A549 (cell line): Measurements from ENCODE around the gene SCRN1.
A peak's percentile ranks its signal among the peaks of the same experiment; 100 is the strongest.

Experiments used
- CHD4 ChIP-seq: fragments of 200-600 bp; sonication (generic); IDR thresholded peaks from 2 replicates; pipeline ENCODE4 v1.6.1; 2016; ENCODE audit warnings: antibody characterized with exemption, mild to moderate bottlenecking, borderline replicate concordance
- EP300 ChIP-seq, 2 experiments: fragments of >200 bp; sonication (Bioruptor Twin); formaldehyde crosslinking; IDR thresholded peaks; 2 replicates in 1 of 2; 3 replicates in 1 of 2; pipeline ENCODE4 v1.6.1; 2016 to 2017
- FOSB ChIP-seq: fragments of 250-450 bp; sonication (Bioruptor Pico); IDR thresholded peaks from 2 replicates; pipeline ENCODE4 v1.5.0; 2020; ENCODE audit warnings: mild to moderate bottlenecking, moderate library complexity
- HDAC2 ChIP-seq: fragments of 200-600 bp; sonication (generic); IDR thresholded peaks from 2 replicates; pipeline ENCODE4 v1.6.1; 2016
- JUN ChIP-seq, 2 experiments: fragments of >200 bp; sonication (Bioruptor Twin); formaldehyde crosslinking; IDR thresholded peaks; 2 replicates in 1 of 2; 3 replicates in 1 of 2; pipeline ENCODE4 v1.6.1; 2016 to 2017
- MAFK ChIP-seq: fragments of 450-650 bp; IDR thresholded peaks from 2 replicates; pipeline ENCODE4 v1.6.1; 2014; ENCODE audit not compliant: partially characterized antibody
- MYC ChIP-seq: IDR thresholded peaks from 2 replicates; pipeline ENCODE4 v1.6.1; 2012; ENCODE audit warnings: mild to moderate bottlenecking, inconsistent platforms, low read length, improper control_type of control experiment, borderline replicate concordance
- NFE2L2 ChIP-seq: fragments of 150-350 bp; conservative IDR thresholded peaks from 2 replicates; pipeline ENCODE4 v1.6.1; 2014; ENCODE audit warnings: low read length
- PHF8 ChIP-seq: fragments of 200-600 bp; sonication (generic); IDR thresholded peaks from 2 replicates; pipeline ENCODE4 v1.6.1; 2016; ENCODE audit warnings: low read depth, mild to moderate bottlenecking, antibody characterized with exemption, moderate library complexity, borderline replicate concordance
- POLR2A ChIP-seq: IDR thresholded peaks from 2 replicates; pipeline ENCODE4 v1.6.1; 2012; ENCODE audit warnings: mild to moderate bottlenecking, low read length
- RAD21 ChIP-seq, 2 experiments: fragments of >200 bp in 1 of 2; sonication (Bioruptor Twin) in 1 of 2; formaldehyde crosslinking in 1 of 2; IDR thresholded peaks in 1 of 2; conservative IDR thresholded peaks in 1 of 2; 2 replicates in 1 of 2; 3 replicates in 1 of 2; pipeline ENCODE4 v1.6.1; 2012 to 2018; ENCODE audit warnings: inconsistent platforms in 1 of 2
- REST ChIP-seq: fragments of 200-600 bp; sonication (generic); IDR thresholded peaks from 2 replicates; pipeline ENCODE4 v1.6.1; 2016; ENCODE audit warnings: antibody characterized with exemption, mild to moderate bottlenecking, moderate library complexity
- USF2 ChIP-seq: fragments of 450-650 bp; IDR thresholded peaks from 2 replicates; pipeline ENCODE4 v1.6.1; 2014; ENCODE audit warnings: antibody characterized with exemption
- TF ChIP-seq, protein P1 (sequence below): fragments of >200 bp; sonication (Bioruptor Twin); formaldehyde crosslinking; IDR thresholded peaks from 3 replicates; pipeline ENCODE4 v1.5.1; 2016

- no peak for TF ChIP-seq HDAC2
- TF ChIP-seq, protein P1, sequence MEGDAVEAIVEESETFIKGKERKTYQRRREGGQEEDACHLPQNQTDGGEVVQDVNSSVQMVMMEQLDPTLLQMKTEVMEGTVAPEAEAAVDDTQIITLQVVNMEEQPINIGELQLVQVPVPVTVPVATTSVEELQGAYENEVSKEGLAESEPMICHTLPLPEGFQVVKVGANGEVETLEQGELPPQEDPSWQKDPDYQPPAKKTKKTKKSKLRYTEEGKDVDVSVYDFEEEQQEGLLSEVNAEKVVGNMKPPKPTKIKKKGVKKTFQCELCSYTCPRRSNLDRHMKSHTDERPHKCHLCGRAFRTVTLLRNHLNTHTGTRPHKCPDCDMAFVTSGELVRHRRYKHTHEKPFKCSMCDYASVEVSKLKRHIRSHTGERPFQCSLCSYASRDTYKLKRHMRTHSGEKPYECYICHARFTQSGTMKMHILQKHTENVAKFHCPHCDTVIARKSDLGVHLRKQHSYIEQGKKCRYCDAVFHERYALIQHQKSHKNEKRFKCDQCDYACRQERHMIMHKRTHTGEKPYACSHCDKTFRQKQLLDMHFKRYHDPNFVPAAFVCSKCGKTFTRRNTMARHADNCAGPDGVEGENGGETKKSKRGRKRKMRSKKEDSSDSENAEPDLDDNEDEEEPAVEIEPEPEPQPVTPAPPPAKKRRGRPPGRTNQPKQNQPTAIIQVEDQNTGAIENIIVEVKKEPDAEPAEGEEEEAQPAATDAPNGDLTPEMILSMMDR, result no peak
- TF ChIP-seq JUN (IDR thresholded peaks at IDR 0.05), result no peak
- no peak for TF ChIP-seq FOSB
- TF ChIP-seq RAD21 (conservative IDR thresholded peaks at IDR 0.05 in 1 of 2, IDR thresholded peaks at IDR 0.05 in 1 of 2), result no peak
- TF ChIP-seq USF2, result no peak
- TF ChIP-seq MAFK, result peak; percentile 91
- no peak for TF ChIP-seq POLR2A
- TF ChIP-seq PHF8, result no peak
- no peak for TF ChIP-seq REST
- TF ChIP-seq EP300 (IDR thresholded peaks at IDR 0.05), result no peak
- TF ChIP-seq MYC, result no peak
- TF ChIP-seq NFE2L2, result no peak
- TF ChIP-seq CHD4, result no peak
Observed at GRCh38 chr7:29972315-29972669, 17.3 kb downstream of the SCRN1 start.
